Naive thymus-derived CD4-positive, alpha-beta T cell (primary cell): Measurements from ENCODE around the gene HMBS. TPM values are rescaled to one million over a fixed set of nuclear protein-coding genes. Genes with fewer than 3 reads are reported as not detected.

Experiments
- ATAC-seq: fragments of 150-1000 bp; cut with Tn5 transposase; 2 replicates; pipeline ENCODE4 v1.10.0; 2021; ENCODE audit warnings: mild to moderate bottlenecking, moderate library complexity
- CTCF ChIA-PET: fragments of 350-600 bp; sonication (Branson Sonifier 250); formaldehyde crosslinking; loops from one replicate; lab custom pipeline; 2021; ENCODE audit warnings: antibody characterized with exemption; lab: Charles Lee
- POLR2A ChIA-PET: fragments of 350-600 bp; sonication (Branson Sonifier 250); formaldehyde crosslinking; loops from one replicate; lab custom pipeline; 2021; ENCODE audit warnings: antibody characterized with exemption, inconsistent platforms; lab: Charles Lee
- DNase-seq, 9 donors: peaks; one replicate each; pipeline versions ENCODE4 v3.0.0 to v3.0.0-alpha.2; 2020 to 2022; ENCODE audit warnings: mixed read lengths in 1 of 9
- H3K27ac ChIP-seq: one replicate; pipeline ENCODE4 v1.7.0; 2013; ENCODE audit warnings: mild to moderate bottlenecking, low read depth, low read length, moderate library complexity
- H3K27me3 ChIP-seq, 2 donors: one replicate each; pipeline ENCODE4 v1.7.0; 2013; ENCODE audit warnings: low read length in 2 of 2, mild to moderate bottlenecking in 2 of 2, moderate library complexity in 2 of 2; ENCODE audit not compliant: control insufficient read depth in 2 of 2, insufficient read depth in 2 of 2
- H3K36me3 ChIP-seq, 3 experiments: 1 replicate in 2 of 3; 2 replicates in 1 of 3; pipeline ENCODE4 v1.7.0; 2013; ENCODE audit warnings: low read length in 3 of 3, mild to moderate bottlenecking in 3 of 3, moderate library complexity in 1 of 3; ENCODE audit not compliant: insufficient read depth in 3 of 3, control insufficient read depth in 2 of 3
- H3K4me1 ChIP-seq, 2 donors: one replicate each; pipeline ENCODE4 v1.7.0; 2013; ENCODE audit warnings: low read length in 2 of 2, mild to moderate bottlenecking in 2 of 2, moderate library complexity in 1 of 2; ENCODE audit not compliant: control insufficient read depth in 2 of 2, insufficient read depth in 2 of 2
- H3K4me3 ChIP-seq: 2 replicates; pipeline ENCODE4 v1.7.0; 2013; ENCODE audit warnings: mild to moderate bottlenecking, low read length
- H3K9me3 ChIP-seq, 3 experiments: 1 replicate in 2 of 3; 2 replicates in 1 of 3; pipeline ENCODE4 v1.7.0; 2013; ENCODE audit warnings: low read length in 3 of 3; ENCODE audit not compliant: control insufficient read depth in 2 of 3
- H3K27ac Mint-ChIP-seq, 9 donors: one replicate each; pipeline ENCODE4 v1.8.0; 2020 to 2022; ENCODE audit warnings: mixed read lengths in 9 of 9, mild to moderate bottlenecking in 8 of 9, moderate library complexity in 5 of 9, inconsistent platforms in 2 of 9
- H3K27me3 Mint-ChIP-seq, 5 donors: one replicate each; pipeline ENCODE4 v1.8.0; 2021 to 2022; ENCODE audit warnings: mixed read lengths in 5 of 5, mild to moderate bottlenecking in 1 of 5
- H3K36me3 Mint-ChIP-seq, 5 donors: one replicate each; pipeline ENCODE4 v1.8.0; 2020 to 2022; ENCODE audit warnings: mixed read lengths in 5 of 5, mild to moderate bottlenecking in 3 of 5, inconsistent platforms in 1 of 5
- H3K4me1 Mint-ChIP-seq, 7 donors: one replicate each; pipeline ENCODE4 v1.8.0; 2020 to 2022; ENCODE audit warnings: mixed read lengths in 7 of 7, mild to moderate bottlenecking in 3 of 7, inconsistent platforms in 1 of 7
- H3K4me3 Mint-ChIP-seq, 10 donors: one replicate each; pipeline ENCODE4 v1.8.0; 2020 to 2022; ENCODE audit warnings: mild to moderate bottlenecking in 10 of 10, mixed read lengths in 10 of 10, moderate library complexity in 6 of 10, inconsistent platforms in 2 of 10
- H3K9me3 Mint-ChIP-seq, 11 donors: one replicate each; pipeline ENCODE4 v1.8.0; 2020 to 2022; ENCODE audit warnings: mixed read lengths in 11 of 11, mild to moderate bottlenecking in 4 of 11, inconsistent platforms in 1 of 11, moderate library complexity in 1 of 11
- intact Hi-C, 2 donors: fragments of 100-400 bp; cut with micrococcal nuclease; formaldehyde crosslinking; loops; one replicate each; pipeline ENCODE4 v1.15.1; 2023
- polyA plus RNA-seq, 2 donors: library from polyadenylated mRNA; unstranded; fragments of 300-500 nt; fragmentation: Illumina TruSeq; gene quantifications; one replicate each; pipeline ENCODE4 v1.2.3, GENCODE V29; 2021
- total RNA-seq, 6 experiments: library from RNA in 5 of 6; stranded (reverse) in 5 of 6; gene quantifications; 1 replicate in 5 of 6; 2 replicates in 1 of 6; pipeline ENCODE4 v1.2.3 and lab custom pipeline; 2021 to 2026

Gene HMBS
- total and polyA plus RNA-seq, 7 experiments from 2014 or later: 6.7 to 25.4 (median 9.3) TPM

DNA sequence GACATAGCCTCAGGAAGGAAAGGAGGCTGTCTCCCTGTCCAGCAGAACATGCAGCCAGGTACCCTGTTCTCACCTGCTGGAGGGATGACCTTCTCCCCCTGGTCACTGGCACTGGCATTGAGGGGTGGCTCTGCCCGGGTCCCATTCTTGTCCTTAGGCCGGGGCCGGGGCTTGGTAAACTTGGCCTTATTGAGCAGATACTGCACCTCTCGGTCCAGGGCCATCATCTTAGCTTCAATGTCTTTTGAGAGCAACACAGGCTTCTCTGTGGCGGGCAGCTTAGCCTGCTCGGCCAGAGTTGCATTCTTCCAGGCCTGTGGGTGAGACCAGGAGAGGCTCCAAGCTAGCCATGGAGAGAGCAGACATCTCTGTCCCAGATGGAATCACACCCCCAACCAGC lies 38.2 kb upstream of the HMBS start:
- Mint-ChIP-seq H3K4me1 (peaks cover 0 to 5% (median 0%) of the 10 kb centered on the region in 7 donors), H3K9me3 (no peaks in the 10 kb centered on the region), H3K27ac (no peak overlapping the region), H3K27me3 (no peaks in the 10 kb centered on the region), H3K4me3 (no peak overlapping the region), H3K36me3 (peaks cover 7 to 40% (median 17%) of the 10 kb centered on the region in 5 donors)
- CTCF ChIA-PET: interaction anchor here (0.6 kb wide), 1 partner anchor 92 kb away, joined by 3 read pairs; no protein-coding TSS in a partner anchor
- H3K27me3 ChIP-seq: no peaks in the 10 kb centered on the region
- POLR2A ChIA-PET: no interaction called here
- no peaks in the 10 kb centered on the region for H3K9me3 ChIP-seq
- H3K36me3 ChIP-seq: peaks cover 10 to 67% (median 18%) of the 10 kb centered on the region in 3 experiments
- no peak overlapping the region for H3K27ac ChIP-seq
- no peak overlapping the region for H3K4me3 ChIP-seq
- DNase-seq (no peak), ATAC-seq (no peak)
- H3K4me1 ChIP-seq: no peaks in the 10 kb centered on the region
- intact Hi-C loops: no loop called here

GRCh38 chr11:119047205-119047604 lies 37.5 kb upstream of the HMBS start:
- Mint-ChIP-seq H3K4me3 (no peak overlapping the region), H3K9me3 (no peaks in the 10 kb centered on the region), H3K4me1 (peaks cover 0 to 6% (median 0%) of the 10 kb centered on the region in 7 donors), H3K27ac (no peak overlapping the region), H3K36me3 (peaks cover 7 to 45% (median 19%) of the 10 kb centered on the region in 5 donors), H3K27me3 (no peaks in the 10 kb centered on the region)
- no peaks in the 10 kb centered on the region for H3K4me1 ChIP-seq
- POLR2A ChIA-PET: interaction anchor here (1.2 to 1.4 kb wide), 2 partner anchors 9 to 50 kb away, joined by 3 to 4 read pairs; partner anchors contain the start of gene HYOU1
- H3K27me3 ChIP-seq: no peaks in the 10 kb centered on the region
- no peak overlapping the region for H3K27ac ChIP-seq
- ATAC-seq (no peak), DNase-seq (no peak)
- CTCF ChIA-PET: no interaction called here
- intact Hi-C loops: no loop called here
- peaks cover 13 to 74% (median 24%) of the 10 kb centered on the region in 3 experiments for H3K36me3 ChIP-seq
- H3K9me3 ChIP-seq: no peaks in the 10 kb centered on the region
- no peak overlapping the region for H3K4me3 ChIP-seq

DNA sequence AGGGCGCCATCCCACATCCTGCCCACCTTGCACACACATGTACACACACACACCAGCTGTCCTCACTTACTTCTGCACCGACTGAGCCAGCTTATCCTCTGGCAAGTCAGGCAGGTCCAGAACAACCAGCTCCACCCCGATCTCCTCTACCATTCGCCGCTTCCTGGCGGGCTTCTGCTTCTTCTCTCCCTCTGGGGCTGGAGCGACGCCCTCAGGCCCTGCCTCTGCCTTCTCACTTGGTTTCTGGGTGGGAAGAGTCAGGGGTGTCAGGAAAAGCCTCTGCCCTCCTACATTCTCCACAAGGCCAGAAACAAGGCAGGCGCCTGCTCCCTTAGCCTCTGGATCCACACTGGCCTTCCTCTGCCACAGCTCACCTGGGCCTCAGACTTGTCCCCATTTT lies 36.0 kb upstream of the HMBS start:
- H3K27ac Mint-ChIP-seq: no peak overlapping the region
- peaks cover 1 to 11% (median 6%) of the 10 kb centered on the region in 7 donors for H3K4me1 Mint-ChIP-seq
- no peaks in the 10 kb centered on the region for H3K4me1 ChIP-seq
- peaks cover 7 to 58% (median 31%) of the 10 kb centered on the region in 5 donors for H3K36me3 Mint-ChIP-seq
- H3K9me3 Mint-ChIP-seq: no peaks in the 10 kb centered on the region
- CTCF ChIA-PET: interaction anchor here (0.8 kb wide), 1 partner anchor 17 kb away, joined by 3 read pairs; no protein-coding TSS in a partner anchor
- peaks cover 18 to 88% (median 38%) of the 10 kb centered on the region in 3 experiments for H3K36me3 ChIP-seq
- no peaks in the 10 kb centered on the region for H3K9me3 ChIP-seq
- no peak overlapping the region for H3K4me3 ChIP-seq
- no peaks in the 10 kb centered on the region for H3K27me3 ChIP-seq
- ATAC-seq: no peak
- H3K27me3 Mint-ChIP-seq: no peaks in the 10 kb centered on the region
- peak overlapping the region in 1 of 10 donors; percentile 38 for H3K4me3 Mint-ChIP-seq
- POLR2A ChIA-PET: interaction anchor here (1.2 to 1.7 kb wide), 3 partner anchors 8 to 19 kb away, joined by 3 to 6 read pairs (median 4); partner anchors contain the start of genes HYOU1 and VPS11
- no peak for DNase-seq
- intact Hi-C loops: no loop called here
- no peak overlapping the region for H3K27ac ChIP-seq

GRCh38 chr11:119049081-119049480 lies 35.6 kb upstream of the HMBS start:
- Mint-ChIP-seq H3K27ac (no peak overlapping the region), H3K4me1 (peaks cover 5 to 13% (median 7%) of the 10 kb centered on the region in 7 donors), H3K4me3 (no peak overlapping the region), H3K9me3 (no peaks in the 10 kb centered on the region), H3K36me3 (peaks cover 7 to 62% (median 35%) of the 10 kb centered on the region in 5 donors), H3K27me3 (no peaks in the 10 kb centered on the region)
- intact Hi-C loops: no loop called here
- Histone ChIP-seq H3K36me3 (peaks cover 18 to 93% (median 43%) of the 10 kb centered on the region in 3 experiments), H3K27ac (no peak overlapping the region), H3K9me3 (no peaks in the 10 kb centered on the region), H3K27me3 (no peaks in the 10 kb centered on the region), H3K4me3 (no peak overlapping the region), H3K4me1 (no peaks in the 10 kb centered on the region)
- ChIA-PET CTCF (no interaction called here), POLR2A (interaction anchor here (1.2 to 1.7 kb wide), 2 partner anchors 13 to 19 kb away, joined by 3 to 6 read pairs; partner anchors contain the start of gene VPS11)
- no peak for DNase-seq
- no peak for ATAC-seq

GRCh38 chr11:119051440-119052162 lies 33.1 kb upstream of the HMBS start:
- no peaks in the 10 kb centered on the region for H3K9me3 ChIP-seq
- no peak overlapping the region for H3K27ac Mint-ChIP-seq
- H3K4me1 Mint-ChIP-seq: peaks cover 16 to 32% (median 25%) of the 10 kb centered on the region in 7 donors
- POLR2A ChIA-PET: interaction anchor here (1.4 kb wide), 1 partner anchor 14 kb away, joined by 4 read pairs; no protein-coding TSS in a partner anchor
- H3K36me3 ChIP-seq: peaks cover 18 to 84% (median 47%) of the 10 kb centered on the region in 3 experiments
- no peaks in the 10 kb centered on the region for H3K27me3 Mint-ChIP-seq
- H3K36me3 Mint-ChIP-seq: peaks cover 7 to 68% (median 36%) of the 10 kb centered on the region in 5 donors
- no peak overlapping the region for H3K4me3 Mint-ChIP-seq
- intact Hi-C loops: no loop called here
- no peaks in the 10 kb centered on the region for H3K9me3 Mint-ChIP-seq
- H3K4me1 ChIP-seq: peaks cover 12 to 13% of the 10 kb centered on the region in 2 donors
- H3K27me3 ChIP-seq: no peaks in the 10 kb centered on the region
- H3K27ac ChIP-seq: no peak overlapping the region
- CTCF ChIA-PET: no interaction called here
- peak; percentile 31 for ATAC-seq
- no peak for DNase-seq
- H3K4me3 ChIP-seq: no peak overlapping the region

- Mint-ChIP-seq H3K27ac (no peak overlapping the region), H3K4me3 (no peak overlapping the region)
- no peak overlapping the region for H3K27ac ChIP-seq
Observed at GRCh38 chr11:119052163-119052814, 32.4 kb upstream of the HMBS start.

More at GRCh38 chr11:119052163-119052814, 32.4 kb upstream of the HMBS start:
- Mint-ChIP-seq H3K36me3 (peaks cover 5 to 64% (median 36%) of the 10 kb centered on the region in 5 donors), H3K27me3 (no peaks in the 10 kb centered on the region), H3K9me3 (no peaks in the 10 kb centered on the region), H3K4me1 (peaks cover 16 to 32% (median 25%) of the 10 kb centered on the region in 7 donors)
- H3K4me1 ChIP-seq: peaks cover 12 to 13% of the 10 kb centered on the region in 2 donors
- ChIA-PET POLR2A (no interaction called here), CTCF (no interaction called here)
- intact Hi-C loops: no loop called here
- DNase-seq (no peak), ATAC-seq (no peak)
- no peaks in the 10 kb centered on the region for H3K9me3 ChIP-seq
- H3K4me3 ChIP-seq: no peak overlapping the region
- no peaks in the 10 kb centered on the region for H3K27me3 ChIP-seq
- H3K36me3 ChIP-seq: peaks cover 18 to 77% (median 44%) of the 10 kb centered on the region in 3 experiments
